NCI-H82 treated with DMSO at 0.1 percent for 48 hours (cell line): ENCODE results near the gene BHLHE23.
A peak's percentile ranks its signal among the peaks of the same experiment; 100 is the strongest.

Source experiments
- DNase-seq: peaks from one replicate; lab custom pipeline; 2025; ENCODE audit not compliant: unreplicated experiment; lab: John Stamatoyannopoulos, UW

The BHLHE23 gene

GRCh38 chr20:63006540-63007359 is at the start of gene BHLHE23:
Gene BHLHE23 (minus strand): TSS chr20:63006964. CDS start chr20:63006774, 190 bp downstream.
- DNase-seq = peak; percentile 8

GRCh38 chr20:63055575-63056235 is 48.9 kb upstream of the BHLHE23 start:
- DNase-seq = no peak

- DNase-seq = no peak
Measured at GRCh38 chr20:63054681-63055240, 48.0 kb upstream of the BHLHE23 start.

- no peak for DNase-seq
Measured at GRCh38 chr20:63054103-63054474, 47.3 kb upstream of the BHLHE23 start.

- DNase-seq = no peak
Measured at GRCh38 chr20:63053432-63054102, 46.8 kb upstream of the BHLHE23 start.

- no peak for DNase-seq
Measured at GRCh38 chr20:63052571-63053431, 46.0 kb upstream of the BHLHE23 start.

GRCh38 chr20:63051911-63052310 is 45.1 kb upstream of the BHLHE23 start:
- DNase-seq = no peak

- DNase-seq = no peak
Measured at GRCh38 chr20:63051186-63051860, 44.6 kb upstream of the BHLHE23 start.

- no peak for DNase-seq
Measured at GRCh38 chr20:63050406-63050805, 43.6 kb upstream of the BHLHE23 start.

- DNase-seq = no peak
Measured at GRCh38 chr20:63049561-63050221, 42.9 kb upstream of the BHLHE23 start.

GRCh38 chr20:63049191-63049518 is 42.4 kb upstream of the BHLHE23 start:
- DNase-seq = no peak

- no peak for DNase-seq
Measured at GRCh38 chr20:63048516-63049190, 41.9 kb upstream of the BHLHE23 start.

GRCh38 chr20:63047946-63048345 is 41.2 kb upstream of the BHLHE23 start:
- no peak for DNase-seq

- no peak for DNase-seq
Measured at GRCh38 chr20:63047267-63047666, 40.5 kb upstream of the BHLHE23 start.

GRCh38 chr20:63046841-63047240 is 40.1 kb upstream of the BHLHE23 start:
- no peak for DNase-seq

GRCh38 chr20:63045991-63046390 is 39.2 kb upstream of the BHLHE23 start:
- DNase-seq = no peak

- no peak for DNase-seq
Measured at GRCh38 chr20:63045401-63045800, 38.6 kb upstream of the BHLHE23 start.

GRCh38 chr20:63044605-63045004 is 37.8 kb upstream of the BHLHE23 start:
- no peak for DNase-seq

GRCh38 chr20:63044204-63044600 is 37.4 kb upstream of the BHLHE23 start:
- DNase-seq = no peak
